Lower leg skin (tissue), 3 donors: ENCODE results near the gene NIM1K.

Experiments used
- CTCF ChIP-seq, 3 donors: fragments of 450-650 bp; IDR thresholded peaks; one replicate each; pipeline ENCODE4 v1.5.1; 2016; ENCODE audit warnings: antibody characterized with exemption in 3 of 3, mild to moderate bottlenecking in 3 of 3, moderate library complexity in 2 of 3
- POLR2A ChIP-seq, 2 donors: fragments of 450-650 bp; IDR thresholded peaks; one replicate each; pipeline ENCODE4 v1.6.1; 2016 to 2017; ENCODE audit warnings: antibody characterized with exemption in 2 of 2, mild to moderate bottlenecking in 1 of 2, moderate library complexity in 1 of 2

- TF ChIP-seq CTCF (IDR thresholded peaks at IDR 0.05) = no peak
- no peak for TF ChIP-seq POLR2A (IDR thresholded peaks at IDR 0.05)
Measured at GRCh38 chr5:43275391-43275790, 83.4 kb downstream of the NIM1K start.
